HEK293 (cell line): ENCODE results near the gene KIF5A.

Experiments
- ATF2 ChIP-seq: fragments of 450-650 bp; formaldehyde crosslinking; IDR thresholded peaks from 2 replicates; pipeline ENCODE4 v1.5.1; 2016; ENCODE audit warnings: missing biosample characterization, missing genetic modification characterization, low read depth
- BCL11B ChIP-seq: fragments of 450-650 bp; formaldehyde crosslinking; IDR thresholded peaks from 2 replicates; pipeline ENCODE4 v1.5.1; 2016; ENCODE audit warnings: low read depth, missing biosample characterization, missing genetic modification characterization
- EGR2 ChIP-seq: fragments of 450-650 bp; formaldehyde crosslinking; IDR thresholded peaks from 2 replicates; pipeline ENCODE4 v1.5.1; 2016; ENCODE audit warnings: low read depth, missing biosample characterization, missing genetic modification characterization
- HOXC10 ChIP-seq: sonication (generic); formaldehyde crosslinking; IDR thresholded peaks from 2 replicates; pipeline ENCODE4 v1.8.1; 2023; ENCODE audit warnings: mild to moderate bottlenecking, missing genetic modification reagents
- MYNN ChIP-seq: fragments of 450-650 bp; formaldehyde crosslinking; IDR thresholded peaks from 2 replicates; pipeline ENCODE4 v1.5.1; 2016; ENCODE audit warnings: missing biosample characterization, missing genetic modification characterization, borderline replicate concordance
- REPIN1 ChIP-seq: fragments of 450-650 bp; formaldehyde crosslinking; IDR thresholded peaks from 2 replicates; pipeline ENCODE4 v1.5.1; 2017; ENCODE audit warnings: missing biosample characterization, missing genetic modification characterization, low read depth
- TRIM28 ChIP-seq: IDR thresholded peaks from 2 replicates; pipeline ENCODE4 v1.6.1; 2011; ENCODE audit warnings: low read length, control low read depth, borderline replicate concordance
- ZBTB17 ChIP-seq: fragments of 450-650 bp; formaldehyde crosslinking; IDR thresholded peaks from 2 replicates; pipeline ENCODE4 v1.5.1; 2016; ENCODE audit warnings: missing biosample characterization, missing genetic modification characterization
- ZBTB26 ChIP-seq: fragments of 450-650 bp; formaldehyde crosslinking; optimal IDR thresholded peaks from 2 replicates; pipeline ENCODE3; 2016; ENCODE audit warnings: missing biosample characterization, mild to moderate bottlenecking, missing genetic modification characterization
- ZBTB44 ChIP-seq: fragments of 450-650 bp; IDR thresholded peaks from 2 replicates; pipeline ENCODE4 v1.5.1; 2018; ENCODE audit warnings: missing biosample characterization, mild to moderate bottlenecking, missing genetic modification characterization
- ZBTB7A ChIP-seq: fragments of 450-650 bp; formaldehyde crosslinking; IDR thresholded peaks from 2 replicates; pipeline ENCODE4 v1.5.1; 2016; ENCODE audit warnings: low read depth, missing biosample characterization, missing genetic modification characterization
- ZNF112 ChIP-seq: fragments of 450-650 bp; formaldehyde crosslinking; IDR thresholded peaks from 2 replicates; pipeline ENCODE4 v1.5.0; 2017; ENCODE audit warnings: missing biosample characterization, missing genetic modification characterization
- ZNF148 ChIP-seq: fragments of 450-650 bp; formaldehyde crosslinking; IDR thresholded peaks from 2 replicates; pipeline ENCODE4 v1.5.0; 2017; ENCODE audit warnings: missing biosample characterization, missing genetic modification characterization, borderline replicate concordance
- ZNF16 ChIP-seq: fragments of 450-650 bp; formaldehyde crosslinking; IDR thresholded peaks from 2 replicates; pipeline ENCODE4 v1.5.1; 2016; ENCODE audit warnings: low read depth, missing biosample characterization, missing genetic modification characterization
- ZNF169 ChIP-seq: fragments of 450-650 bp; formaldehyde crosslinking; IDR thresholded peaks from 2 replicates; pipeline ENCODE4 v1.5.1; 2016; ENCODE audit warnings: missing biosample characterization, missing genetic modification characterization
- ZNF174 ChIP-seq: fragments of 450-650 bp; formaldehyde crosslinking; IDR thresholded peaks from 2 replicates; pipeline ENCODE4 v1.5.0; 2017; ENCODE audit warnings: missing biosample characterization, mild to moderate bottlenecking, missing genetic modification characterization
- ZNF175 ChIP-seq: fragments of 450-650 bp; formaldehyde crosslinking; IDR thresholded peaks from 2 replicates; pipeline ENCODE4 v1.5.1; 2016; ENCODE audit warnings: missing biosample characterization, missing genetic modification characterization
- ZNF2 ChIP-seq: fragments of 450-650 bp; formaldehyde crosslinking; IDR thresholded peaks from 2 replicates; pipeline ENCODE4 v1.5.1; 2016; ENCODE audit warnings: missing biosample characterization, missing genetic modification characterization
- ZNF248 ChIP-seq: fragments of 450-650 bp; formaldehyde crosslinking; IDR thresholded peaks from 2 replicates; pipeline ENCODE4 v1.5.1; 2017; ENCODE audit warnings: missing biosample characterization, missing genetic modification characterization
- ZNF280C ChIP-seq: fragments of 450-650 bp; formaldehyde crosslinking; IDR thresholded peaks from 2 replicates; pipeline ENCODE4 v1.5.1; 2016; ENCODE audit warnings: missing biosample characterization, missing genetic modification characterization
- ZNF302 ChIP-seq: fragments of 450-650 bp; formaldehyde crosslinking; IDR thresholded peaks from 2 replicates; pipeline ENCODE4 v1.5.1; 2016; ENCODE audit warnings: missing biosample characterization, missing genetic modification characterization, low read depth
- ZNF311 ChIP-seq: fragments of 450-650 bp; formaldehyde crosslinking; IDR thresholded peaks from 2 replicates; pipeline ENCODE4 v1.5.1; 2017; ENCODE audit warnings: missing biosample characterization, missing genetic modification characterization, borderline replicate concordance
- ZNF324 ChIP-seq: fragments of 450-650 bp; formaldehyde crosslinking; IDR thresholded peaks from 2 replicates; pipeline ENCODE4 v1.5.1; 2016; ENCODE audit warnings: missing biosample characterization, missing genetic modification characterization
- ZNF549 ChIP-seq: fragments of 450-650 bp; IDR thresholded peaks from 2 replicates; pipeline ENCODE4 v1.5.1; 2018; ENCODE audit warnings: missing biosample characterization, missing genetic modification characterization, mild to moderate bottlenecking, inconsistent platforms, moderate library complexity
- ZNF558 ChIP-seq: fragments of 450-650 bp; formaldehyde crosslinking; IDR thresholded peaks from 2 replicates; pipeline ENCODE4 v1.5.1; 2016; ENCODE audit warnings: missing biosample characterization, missing genetic modification characterization
- ZNF571 ChIP-seq: fragments of 450-650 bp; formaldehyde crosslinking; IDR thresholded peaks from 2 replicates; pipeline ENCODE4 v1.5.0; 2017; ENCODE audit warnings: missing biosample characterization, missing genetic modification characterization
- ZNF623 ChIP-seq: fragments of 450-650 bp; formaldehyde crosslinking; IDR thresholded peaks from 2 replicates; pipeline ENCODE4 v1.5.1; 2016; ENCODE audit warnings: missing biosample characterization, missing genetic modification characterization
- ZNF660 ChIP-seq: fragments of 450-650 bp; IDR thresholded peaks from 2 replicates; pipeline ENCODE4 v1.5.1; 2018; ENCODE audit warnings: missing biosample characterization, mild to moderate bottlenecking, missing genetic modification characterization
- ZNF776 ChIP-seq: fragments of 450-650 bp; formaldehyde crosslinking; IDR thresholded peaks from 2 replicates; pipeline ENCODE4 v1.5.0; 2017; ENCODE audit warnings: missing biosample characterization, missing genetic modification characterization, borderline replicate concordance
- ZNF791 ChIP-seq: fragments of 450-650 bp; formaldehyde crosslinking; IDR thresholded peaks from 2 replicates; pipeline ENCODE4 v1.5.1; 2016; ENCODE audit warnings: missing biosample characterization, missing genetic modification characterization
- ZSCAN18 ChIP-seq: fragments of 450-650 bp; formaldehyde crosslinking; IDR thresholded peaks from 2 replicates; pipeline ENCODE4 v1.5.1; 2016; ENCODE audit warnings: missing biosample characterization, missing genetic modification characterization

Gene KIF5A

GRCh38 chr12:57611108-57611826 lies 61.4 kb downstream of the KIF5A start, which contains the start of gene ARHGEF25 (continued):
- TF ChIP-seq ZNF112 (tag by site-specific recombination) (no peak), ZNF2 (tag by site-specific recombination) (no peak), ZNF175 (tag by site-specific recombination) (no peak), ZNF174 (tag by site-specific recombination) (no peak), ZSCAN18 (no peak), ZBTB44 (no peak), ZNF148 (tag by site-specific recombination) (no peak), MYNN (tag by site-specific recombination) (no peak), ZBTB7A (tag by site-specific recombination) (no peak), ZNF623 (tag by site-specific recombination) (no peak), ZNF16 (tag by site-specific recombination) (no peak), TRIM28 (no peak), ZNF571 (tag by site-specific recombination) (no peak), HOXC10 (no peak), ZNF558 (tag by site-specific recombination) (no peak), ZNF311 (tag by site-specific recombination) (no peak), ZBTB17 (peak; percentile 62), ZNF549 (tag by site-specific recombination) (no peak), ZNF791 (tag by site-specific recombination) (no peak), ZNF660 (tag by site-specific recombination) (0 out of 2 replicates have a peak, but pooled peaks have one; percentile 33), BCL11B (tag by site-specific recombination) (peak; percentile 79), REPIN1 (tag by site-specific recombination) (peak; percentile 40; the same call in 1 of the 2 replicates), ATF2 (tag by site-specific recombination) (no peak), ZNF169 (tag by site-specific recombination) (no peak), ZNF248 (tag by site-specific recombination) (no peak), ZNF324 (tag by site-specific recombination) (peak; percentile 74; the same call in 1 of the 2 replicates), EGR2 (tag by site-specific recombination) (0 out of 2 replicates have a peak, but pooled peaks have one; percentile 22), ZBTB26 (tag by site-specific recombination) (peak; percentile 71), ZNF776 (tag by site-specific recombination) (no peak), ZNF280C (tag by site-specific recombination) (no peak), ZNF302 (tag by site-specific recombination) (no peak)
